H1 (cell line): Measurements from ENCODE around the gene ELP4. TPM values are rescaled to one million over a fixed set of nuclear protein-coding genes. Genes with fewer than 3 reads are reported as not detected.
A peak's percentile ranks its signal among the peaks of the same experiment; 100 is the strongest.

Experiments
- CTCF ChIA-PET: fragments of 300-600 bp; sonication (Branson Sonifier 250); formaldehyde crosslinking; loops from one replicate; lab custom pipeline; 2021; ENCODE audit not compliant: partially characterized antibody; lab: Charles Lee
- POLR2A ChIA-PET: fragments of 300-600 bp; sonication (Branson Sonifier 250); formaldehyde crosslinking; loops from one replicate; lab custom pipeline; 2021; ENCODE audit warnings: inconsistent platforms; ENCODE audit not compliant: partially characterized antibody; lab: Charles Lee
- DNase-seq, 2 experiments: peaks; one replicate each; pipeline versions ENCODE4 v3.0.0 to v3.0.0-alpha.2; 2010 to 2022; ENCODE audit warnings: low spot score in 2 of 2, low read depth in 1 of 2, mixed read lengths in 1 of 2
- FAIRE-seq: peaks from 2 replicates; lab custom pipeline; 2011; peaks lifted over from hg19 to GRCh38; lab: Jason Lieb, UNC
- H2AFZ ChIP-seq: 2 replicates; pipeline ENCODE4 v1.8.1; 2012; ENCODE audit warnings: low read length, inconsistent platforms
- H2AK5ac ChIP-seq: 2 replicates; pipeline ENCODE4 v1.6.1; 2013; ENCODE audit warnings: low read depth, low read length
- H2BK120ac ChIP-seq: replicated peaks from 2 replicates; pipeline ENCODE3; 2013; ENCODE audit warnings: low read depth, low read length, inconsistent platforms
- H2BK12ac ChIP-seq: 2 replicates; pipeline ENCODE4 v1.6.1; 2013; ENCODE audit warnings: low read depth, low read length
- H2BK15ac ChIP-seq: 2 replicates; pipeline ENCODE4 v1.6.1; 2013; ENCODE audit warnings: low read length
- H2BK20ac ChIP-seq: 2 replicates; pipeline ENCODE4 v1.6.1; 2013; ENCODE audit warnings: low read length
- H2BK5ac ChIP-seq: 2 replicates; pipeline ENCODE4 v1.6.1; 2013; ENCODE audit warnings: low read depth, low read length
- H3K14ac ChIP-seq: 2 replicates; pipeline ENCODE4 v1.6.1; 2013; ENCODE audit warnings: inconsistent platforms; ENCODE audit not compliant: insufficient read length
- H3K18ac ChIP-seq: 2 replicates; pipeline ENCODE4 v1.6.1; 2013; ENCODE audit warnings: low read length; ENCODE audit errors: extremely low read depth
- H3K23ac ChIP-seq: 2 replicates; pipeline ENCODE4 v1.6.1; 2013; ENCODE audit warnings: inconsistent platforms; ENCODE audit not compliant: insufficient read length
- H3K23me2 ChIP-seq: 2 replicates; pipeline ENCODE4 v1.6.1; 2013; ENCODE audit warnings: low read depth, low read length
- H3K27ac ChIP-seq: 2 replicates; pipeline ENCODE4 v1.6.1; 2011; ENCODE audit warnings: low read depth, low read length, inconsistent platforms
- H3K27me3 ChIP-seq, 4 experiments: replicated peaks in 1 of 4; 1 replicate in 1 of 4; 2 replicates in 3 of 4; pipeline versions ENCODE4 v1.6.1 to v1.8.1; 2011 to 2013; ENCODE audit warnings: low read length in 3 of 4, mild to moderate bottlenecking in 3 of 4, inconsistent platforms in 2 of 4, mixed read lengths in 2 of 4, moderate library complexity in 1 of 4; ENCODE audit not compliant: control insufficient read depth in 3 of 4, insufficient read depth in 3 of 4; ENCODE audit errors: extremely low read depth in 1 of 4
- H3K36me3 ChIP-seq, 4 experiments: 2 replicates each; pipeline versions ENCODE4 v1.6.1 to v1.8.1; 2011 to 2013; ENCODE audit warnings: mild to moderate bottlenecking in 4 of 4, low read length in 3 of 4, moderate library complexity in 2 of 4, control low read depth in 1 of 4, inconsistent platforms in 1 of 4; ENCODE audit not compliant: insufficient read depth in 4 of 4, control insufficient read depth in 2 of 4
- H3K4ac ChIP-seq: replicated peaks from 2 replicates; pipeline ENCODE3; 2013; ENCODE audit warnings: low read length, low read depth, mixed read lengths, inconsistent platforms; ENCODE audit not compliant: insufficient read length
- H3K4me1 ChIP-seq, 4 experiments: replicated peaks in 1 of 4; 1 replicate in 1 of 4; 2 replicates in 3 of 4; pipeline versions ENCODE4 v1.6.1 to v1.8.1; 2011 to 2013; ENCODE audit warnings: low read length in 3 of 4, inconsistent platforms in 2 of 4, mixed read lengths in 1 of 4; ENCODE audit not compliant: insufficient read depth in 4 of 4, control insufficient read depth in 3 of 4
- H3K4me2 ChIP-seq, 2 experiments: 2 replicates each; pipeline versions ENCODE4 v1.6.1 to v1.8.1; 2011 to 2013; ENCODE audit warnings: low read depth in 2 of 2, low read length in 2 of 2, control low read depth in 1 of 2, inconsistent platforms in 1 of 2, mild to moderate bottlenecking in 1 of 2; ENCODE audit not compliant: insufficient read depth in 1 of 2
- H3K4me3 ChIP-seq, 4 experiments: fragments of 200-600, 300-600 bp in 1 of 4; sonication (generic), shearing (Covaris generic), sonication (Bioruptor Twin) in 1 of 4; 2 replicates each; pipeline versions ENCODE4 v1.5.1 to v1.8.1; 2011 to 2016; ENCODE audit warnings: low read length in 4 of 4, low read depth in 3 of 4, control low read depth in 2 of 4, inconsistent platforms in 2 of 4, mild to moderate bottlenecking in 2 of 4, mixed read lengths in 1 of 4, moderate library complexity in 1 of 4; ENCODE audit not compliant: insufficient read depth in 2 of 4; ENCODE audit errors: extremely low read depth in 1 of 4
- H3K56ac ChIP-seq: replicated peaks from 2 replicates; pipeline ENCODE3; 2013; ENCODE audit warnings: low read depth, mild to moderate bottlenecking, mixed read lengths, low read length, inconsistent platforms; ENCODE audit not compliant: insufficient read length
- H3K79me1 ChIP-seq: 2 replicates; pipeline ENCODE4 v1.6.1; 2013; ENCODE audit warnings: low read depth, low read length, control low read depth
- H3K79me2 ChIP-seq, 2 experiments: 2 replicates each; pipeline versions ENCODE4 v1.6.1 to v1.8.1; 2012 to 2013; ENCODE audit warnings: low read length in 2 of 2, mild to moderate bottlenecking in 2 of 2, inconsistent platforms in 1 of 2; ENCODE audit not compliant: insufficient read depth in 2 of 2, control insufficient read depth in 1 of 2
- H3K9ac ChIP-seq, 4 experiments: replicated peaks in 1 of 4; 1 replicate in 1 of 4; 2 replicates in 3 of 4; pipeline versions ENCODE4 v1.6.1 to v1.8.1; 2011 to 2013; ENCODE audit warnings: low read depth in 3 of 4, low read length in 3 of 4, control low read depth in 2 of 4, mild to moderate bottlenecking in 2 of 4, moderate library complexity in 2 of 4, inconsistent platforms in 1 of 4; ENCODE audit errors: extremely low read depth in 1 of 4
- H3K9me3 ChIP-seq, 2 experiments: 2 replicates each; pipeline versions ENCODE4 v1.6.1 to v1.8.1; 2012 to 2013; ENCODE audit warnings: mild to moderate bottlenecking in 2 of 2, moderate library complexity in 2 of 2, control low read depth in 1 of 2, inconsistent platforms in 1 of 2, low read depth in 1 of 2, low read length in 1 of 2, mixed read lengths in 1 of 2; ENCODE audit not compliant: insufficient read depth in 2 of 2
- H4K20me1 ChIP-seq, 2 experiments: replicated peaks in 1 of 2; 2 replicates each; pipeline versions ENCODE3 to v1.8.1; 2011 to 2013; ENCODE audit warnings: inconsistent platforms in 2 of 2, low read length in 2 of 2, mild to moderate bottlenecking in 1 of 2; ENCODE audit not compliant: insufficient read depth in 2 of 2, control insufficient read depth in 1 of 2
- H4K5ac ChIP-seq: 2 replicates; pipeline ENCODE4 v1.6.1; 2013; ENCODE audit warnings: low read length, low read depth, mixed read lengths, inconsistent platforms; ENCODE audit not compliant: insufficient read length
- H4K8ac ChIP-seq: 2 replicates; pipeline ENCODE4 v1.8.0; 2013; ENCODE audit warnings: mild to moderate bottlenecking, moderate library complexity, low read length, inconsistent platforms; ENCODE audit not compliant: insufficient read depth; ENCODE audit errors: extremely low read depth
- H4K91ac ChIP-seq: replicated peaks from 2 replicates; pipeline ENCODE3; 2013; ENCODE audit warnings: low read length, mixed read lengths, inconsistent platforms; ENCODE audit not compliant: insufficient read length
- CEBPB ChIP-seq: IDR thresholded peaks from 2 replicates; pipeline ENCODE4 v1.6.1; 2012; ENCODE audit warnings: low read depth, low read length
- FOSL1 ChIP-seq: IDR thresholded peaks from 2 replicates; pipeline ENCODE4 v1.6.1; 2011; ENCODE audit warnings: mild to moderate bottlenecking, low read depth, low read length, moderate library complexity; ENCODE audit not compliant: insufficient read depth
- JUN ChIP-seq: IDR thresholded peaks from 2 replicates; pipeline ENCODE4 v1.6.1; 2011; ENCODE audit warnings: low read depth, mild to moderate bottlenecking, improper control_type of control experiment, low read length
- POLR2A ChIP-seq, 2 experiments: IDR thresholded peaks; 1 replicate in 1 of 2; 2 replicates in 1 of 2; pipeline ENCODE4 v1.6.1; 2011; ENCODE audit warnings: low read depth in 2 of 2, low read length in 2 of 2, mild to moderate bottlenecking in 2 of 2; ENCODE audit errors: control extremely low read depth in 1 of 2
- RFX5 ChIP-seq: IDR thresholded peaks from 2 replicates; pipeline ENCODE4 v1.6.1; 2011; ENCODE audit warnings: low read depth, low read length, improper control_type of control experiment, borderline replicate concordance
- RNF2 ChIP-seq: fragments of 200-900, 300-1000 bp; sonication (generic); IDR thresholded peaks from 2 replicates; pipeline ENCODE4 v1.7.1; 2016; ENCODE audit warnings: borderline replicate concordance, low read depth, mild to moderate bottlenecking, antibody characterized with exemption, low read length; ENCODE audit not compliant: poor library complexity, severe bottlenecking; ENCODE audit errors: missing control alignments
- SIN3A ChIP-seq, 2 experiments: IDR thresholded peaks in 1 of 2; conservative IDR thresholded peaks in 1 of 2; 2 replicates each; pipeline ENCODE4 v1.6.1; 2011 to 2012; ENCODE audit warnings: low read length in 2 of 2, improper control_type of control experiment in 1 of 2, low read depth in 1 of 2, mild to moderate bottlenecking in 1 of 2
- TCF12 ChIP-seq: IDR thresholded peaks from 2 replicates; pipeline ENCODE4 v1.6.1; 2011; ENCODE audit warnings: low read depth, mild to moderate bottlenecking, low read length
- USF2 ChIP-seq: IDR thresholded peaks from 2 replicates; pipeline ENCODE4 v1.6.1; 2011; ENCODE audit warnings: low read length, improper control_type of control experiment
- WGBS, 2 experiments: shearing (Covaris generic) in 1 of 2; methylation state at CpG; one replicate each; pipeline versions ENCODE4 v1.1.6 to v1.1.7; 2013 to 2015; ENCODE audit warnings: low lambda C conversion rate in 2 of 2, mixed read lengths in 2 of 2, inconsistent platforms in 1 of 2, low coverage in 1 of 2, missing lambda C conversion rate in 1 of 2; ENCODE audit not compliant: insufficient replicate concordance in 2 of 2, insufficient coverage in 1 of 2, insufficient read length in 1 of 2; ENCODE audit errors: extremely low coverage in 1 of 2, missing lambda C conversion rate in 1 of 2; 5-methylcytosine and 5-hydroxymethylcytosine counted together
- polyA plus RNA-seq, 7 experiments: library from polyadenylated mRNA; depleted of rRNA in 3 of 7; stranded (reverse) in 5 of 7; unstranded in 2 of 7; fragments of >200 nt in 5 of 7; fragments of 200-250 nt in 2 of 7; gene quantifications; 1 replicate in 5 of 7; 2 replicates in 1 of 7; 4 replicates in 1 of 7; pipeline versions ENCODE4 v1.2.1 to v1.2.3, GENCODE V29; 2011 to 2013; ENCODE audit warnings: missing spikeins in 2 of 7, mixed read lengths in 2 of 7
- total RNA-seq: library from RNA; stranded (reverse); fragmentation: NEBNext Ultra II Directional; extraction: Animal tissue kit (Norgen Biotek cat#: 25700); gene quantifications from 2 replicates; pipeline ENCODE4 v1.2.1, GENCODE V29; 2021

The ELP4 gene
- total and polyA plus RNA-seq, 2 of the 8 experiments (the other 6 are each of a cell fraction or from before 2014, with no cell fraction given): 14.0 to 18.6 TPM

GRCh38 chr11:31810779-31811647 is 301.4 kb downstream of the ELP4 start, which contains the start of gene PAX6:
PAX6 (minus strand) TSS chr11:31811322; CDS start chr11:31806411, 4,911 bp downstream.
- peaks cover 22 to 51% (median 41%) of the 10 kb centered on the region in 4 experiments for H3K4me1 ChIP-seq
- H3K23me2 ChIP-seq: peaks cover 5% of the 10 kb centered on the region; the same call in 1 of the 2 replicates
- H3K79me2 ChIP-seq: no peaks in the 10 kb centered on the region
- ChIA-PET POLR2A (interaction anchor here (0.8 to 3.4 kb wide), 4 partner anchors 8 to 12 kb away, joined by 3 to 16 read pairs (median 7); no protein-coding TSS in a partner anchor), CTCF (interaction anchor here (1.4 to 3.4 kb wide), 5 partner anchors 13 to 147 kb away, joined by 7 to 17 read pairs (median 8); no protein-coding TSS in a partner anchor)
- H3K27ac ChIP-seq: no peak within 1 kb of the TSS
- H2BK120ac ChIP-seq: no peak within 1 kb of the TSS
- H3K9ac ChIP-seq: no peak within 1 kb of the TSS
- no peaks in the 10 kb centered on the region for H3K79me1 ChIP-seq
- H3K27me3 ChIP-seq: peaks cover 87 to 99% (median 96%) of the 10 kb centered on the region in 4 experiments
- H2AK5ac ChIP-seq: no peak within 1 kb of the TSS
- no peak within 1 kb of the TSS for H2BK20ac ChIP-seq
- peak in 1 of 2 experiments; percentile 87 for DNase-seq
- H4K20me1 ChIP-seq: peaks cover 2 to 10% of the 10 kb centered on the region in 2 experiments
- H3K4ac ChIP-seq: no peak within 1 kb of the TSS
- no peaks in the 10 kb centered on the region; a peak in 1 of 8 replicates for H3K36me3 ChIP-seq
- H4K8ac ChIP-seq: no peak within 1 kb of the TSS
- H3K14ac ChIP-seq: no peak within 1 kb of the TSS
- H3K23ac ChIP-seq: no peak within 1 kb of the TSS
- no peak within 1 kb of the TSS for H3K56ac ChIP-seq
- no peak within 1 kb of the TSS for H2BK15ac ChIP-seq
- H2AFZ ChIP-seq: no peak within 1 kb of the TSS
- H3K4me2 ChIP-seq: peak within 1 kb of the TSS; percentile 74 to 91
- H4K5ac ChIP-seq: no peak within 1 kb of the TSS
- 2% methylated on average over 48 of the region's 49 CpGs; no CpG with 5 or more reads in 1 of the 2 experiments for WGBS, 2 experiments
- no peak within 1 kb of the TSS; the same call in none of the 2 replicates for H3K18ac ChIP-seq
- no peaks in the 10 kb centered on the region for H3K9me3 ChIP-seq
- peak; percentile 62 for FAIRE-seq
- no peak within 1 kb of the TSS for H2BK5ac ChIP-seq
- peak within 1 kb of the TSS; percentile 90; the same call in 1 of the 2 replicates for H2BK12ac ChIP-seq
- H4K91ac ChIP-seq: no peak within 1 kb of the TSS
- H3K4me3 ChIP-seq: peak within 1 kb of the TSS; percentile 36 to 62 (median 50)
- TF ChIP-seq FOSL1 (no peak), USF2 (no peak), POLR2A (IDR thresholded peaks at IDR 0.05; ENCODE audit: control extremely low read depth in 1 of 2, low read depth in 2 of 2, low read length in 2 of 2) (no peak), RFX5 (no peak), JUN (no peak), CEBPB (no peak), TCF12 (no peak), SIN3A (conservative IDR thresholded peaks at IDR 0.05 in 1 of 2, IDR thresholded peaks at IDR 0.05 in 1 of 2; ENCODE audit: low read depth in 1 of 2, low read length in 2 of 2) (peak; percentile 18 to 66; a peak in 2 of 4 replicates), RNF2 (peak; percentile 16)
